Coronary artery (tissue), 2 donors: ENCODE measurements around the gene TANGO6.
"Not testable (repeated sequence)": the region's sequence is repeated elsewhere in the genome, so short reads cannot be mapped to it uniquely, and the experiment has no call there.

ENCODE experiments used
- DNase-seq: peaks from one replicate; pipeline ENCODE4 v3.0.0-alpha.2; 2017; ENCODE audit warnings: low spot score
- H3K27ac ChIP-seq, 2 donors: fragments of 200-600 bp; sonication (generic); one replicate each; pipeline ENCODE4 v1.5.1; 2016 to 2019
- H3K4me3 ChIP-seq: fragments of 200-600 bp; sonication (generic); 2 replicates; pipeline ENCODE4 v1.5.1; 2016; ENCODE audit warnings: mild to moderate bottlenecking, moderate library complexity
- TF ChIP-seq, protein P1 (sequence below): fragments of 200-600 bp; sonication (generic); IDR thresholded peaks from one replicate; pipeline ENCODE4 v1.5.1; 2019; ENCODE audit warnings: antibody characterized with exemption

Gene TANGO6

DNA sequence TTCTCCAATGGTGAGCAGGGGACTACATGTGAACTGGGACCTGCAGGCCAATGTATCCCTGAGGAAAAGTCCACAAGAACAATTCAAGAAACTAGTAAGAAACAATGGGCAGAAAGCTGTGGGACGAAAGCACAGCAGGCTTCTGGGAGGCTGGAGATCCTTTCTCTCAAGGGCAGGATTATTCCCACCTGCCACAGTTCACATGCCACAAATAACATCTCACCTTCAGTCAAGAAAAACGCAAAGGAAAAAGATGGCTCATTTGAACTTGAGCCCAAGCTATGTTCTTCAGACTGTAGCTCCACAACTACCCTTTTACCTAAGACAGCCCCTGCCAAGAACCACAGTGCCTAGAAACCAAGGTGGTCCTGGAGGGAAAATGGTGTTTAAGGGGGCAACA is 275.1 kb downstream of the TANGO6 start:
- no peak for DNase-seq
- TF ChIP-seq, protein P1, sequence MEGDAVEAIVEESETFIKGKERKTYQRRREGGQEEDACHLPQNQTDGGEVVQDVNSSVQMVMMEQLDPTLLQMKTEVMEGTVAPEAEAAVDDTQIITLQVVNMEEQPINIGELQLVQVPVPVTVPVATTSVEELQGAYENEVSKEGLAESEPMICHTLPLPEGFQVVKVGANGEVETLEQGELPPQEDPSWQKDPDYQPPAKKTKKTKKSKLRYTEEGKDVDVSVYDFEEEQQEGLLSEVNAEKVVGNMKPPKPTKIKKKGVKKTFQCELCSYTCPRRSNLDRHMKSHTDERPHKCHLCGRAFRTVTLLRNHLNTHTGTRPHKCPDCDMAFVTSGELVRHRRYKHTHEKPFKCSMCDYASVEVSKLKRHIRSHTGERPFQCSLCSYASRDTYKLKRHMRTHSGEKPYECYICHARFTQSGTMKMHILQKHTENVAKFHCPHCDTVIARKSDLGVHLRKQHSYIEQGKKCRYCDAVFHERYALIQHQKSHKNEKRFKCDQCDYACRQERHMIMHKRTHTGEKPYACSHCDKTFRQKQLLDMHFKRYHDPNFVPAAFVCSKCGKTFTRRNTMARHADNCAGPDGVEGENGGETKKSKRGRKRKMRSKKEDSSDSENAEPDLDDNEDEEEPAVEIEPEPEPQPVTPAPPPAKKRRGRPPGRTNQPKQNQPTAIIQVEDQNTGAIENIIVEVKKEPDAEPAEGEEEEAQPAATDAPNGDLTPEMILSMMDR, result no peak
- Histone ChIP-seq H3K4me3 (no peak overlapping the region), H3K27ac (no peak overlapping the region)

- TF ChIP-seq, protein P1, result no peak
- no peak overlapping the region for H3K4me3 ChIP-seq
- no peak for DNase-seq
- H3K27ac ChIP-seq, result no peak overlapping the region
Measured at GRCh38 chr16:69118994-69119393, 275.7 kb downstream of the TANGO6 start.

- Histone ChIP-seq H3K4me3 (no peak overlapping the region), H3K27ac (no peak overlapping the region)
- DNase-seq, result no peak
- TF ChIP-seq, protein P1, result no peak
Measured at GRCh38 chr16:69119536-69119935, 276.2 kb downstream of the TANGO6 start.

DNA sequence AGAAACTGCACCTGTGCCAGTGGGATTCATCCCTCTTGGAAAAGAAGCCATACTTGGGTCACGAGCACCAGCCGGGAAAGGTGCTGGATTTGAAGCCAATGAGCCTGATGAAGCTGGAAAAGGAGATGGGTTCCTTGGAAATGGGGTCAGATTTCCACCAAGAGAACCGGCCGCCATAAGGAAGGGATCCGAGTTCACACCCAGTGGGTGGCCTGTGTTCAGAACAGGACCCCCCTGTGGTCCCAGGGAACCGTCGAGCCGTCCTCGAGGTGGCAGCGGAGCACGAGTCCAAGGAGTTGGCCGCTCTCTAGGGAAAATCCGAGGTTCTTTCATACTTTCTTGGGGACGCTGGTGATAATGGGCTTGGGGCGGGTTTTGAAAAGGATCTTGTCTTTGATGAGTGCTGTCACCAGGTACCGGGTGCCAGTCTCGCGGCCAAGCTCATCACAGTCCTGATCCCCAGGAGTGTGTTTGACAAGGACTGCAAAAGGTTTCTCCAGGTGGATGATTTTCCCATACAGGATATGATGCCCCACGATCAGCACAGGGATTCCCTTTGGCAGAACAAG is 276.8 kb downstream of the TANGO6 start:
- Histone ChIP-seq H3K27ac (no peak overlapping the region), H3K4me3 (no peak overlapping the region)
- TF ChIP-seq, protein P1, result no peak
- no peak for DNase-seq

GRCh38 chr16:69123910-69124309 is 280.6 kb downstream of the TANGO6 start:
- TF ChIP-seq, protein P1, result peak; percentile 58
- DNase-seq, result no peak

DNA sequence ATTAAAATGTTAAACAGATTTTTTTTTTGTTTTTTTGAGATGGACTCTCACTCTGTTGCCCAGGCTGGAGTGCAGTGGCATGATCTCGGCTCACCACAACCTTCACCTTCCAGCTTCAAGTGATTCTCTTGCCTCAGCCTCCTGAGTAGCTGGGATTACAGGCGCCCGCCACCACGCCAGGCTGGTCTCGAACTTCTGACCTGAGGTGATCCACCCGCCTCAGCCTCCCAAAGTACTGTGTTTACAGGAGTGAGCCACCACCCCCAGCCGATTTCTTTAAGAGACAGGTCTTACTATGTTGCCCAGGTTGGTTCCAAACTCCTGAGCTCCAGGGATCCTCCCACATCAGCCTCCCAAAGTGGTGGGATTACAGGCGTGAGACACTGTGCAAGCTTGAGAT is 281.1 kb downstream of the TANGO6 start:
- not testable (repeated sequence) for H3K27ac ChIP-seq, H3K4me3 ChIP-seq, DNase-seq

More at GRCh38 chr16:69123910-69124309, 280.6 kb downstream of the TANGO6 start:
- Histone ChIP-seq H3K4me3 (no peak overlapping the region), H3K27ac (no peak overlapping the region)

DNA sequence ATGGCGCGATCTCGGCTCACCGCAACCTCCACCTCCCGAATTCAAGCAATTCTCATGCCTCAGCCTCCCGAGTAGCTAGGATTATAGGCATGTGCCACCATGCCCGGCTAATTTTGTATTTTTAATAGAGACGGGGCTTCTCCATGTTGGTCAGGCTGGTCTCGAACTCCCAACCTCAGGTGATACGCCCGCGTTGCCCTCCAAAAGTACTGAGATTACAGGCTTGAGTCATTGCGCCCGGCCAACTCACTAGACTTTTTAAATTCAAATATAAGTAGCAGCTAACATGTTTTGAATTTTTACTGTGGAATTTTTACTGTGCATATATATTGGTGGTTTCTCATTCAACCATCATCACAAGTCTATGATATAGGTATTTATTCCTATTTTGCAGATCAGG is 281.6 kb downstream of the TANGO6 start:
- not testable (repeated sequence) for H3K27ac ChIP-seq, H3K4me3 ChIP-seq, DNase-seq

GRCh38 chr16:69126221-69126620 is 282.9 kb downstream of the TANGO6 start:
- H3K4me3 ChIP-seq, result no peak overlapping the region
- peak; percentile 35 for DNase-seq
- TF ChIP-seq, protein P1, result no peak

GRCh38 chr16:69126801-69127200 is 283.5 kb downstream of the TANGO6 start:
- not testable (repeated sequence) for H3K4me3 ChIP-seq, DNase-seq, H3K27ac ChIP-seq

More at GRCh38 chr16:69126221-69126620, 282.9 kb downstream of the TANGO6 start:
- H3K27ac ChIP-seq, result no peak overlapping the region
